Muscle layer of colon (tissue), 2 donors: ENCODE results near the gene PLXNA2.

Source experiments
- H3K27ac ChIP-seq: one replicate; pipeline ENCODE4 v1.7.0; 2013; ENCODE audit warnings: low read depth, mild to moderate bottlenecking, low read length, moderate library complexity
- H3K27me3 ChIP-seq, 2 donors: one replicate each; pipeline ENCODE4 v1.7.0; 2013; ENCODE audit warnings: low read length in 2 of 2, mild to moderate bottlenecking in 2 of 2; ENCODE audit not compliant: insufficient read depth in 2 of 2, control insufficient read depth in 1 of 2
- H3K36me3 ChIP-seq: one replicate; pipeline ENCODE4 v1.7.0; 2013; ENCODE audit warnings: mild to moderate bottlenecking, low read length; ENCODE audit not compliant: insufficient read depth
- H3K4me1 ChIP-seq: one replicate; pipeline ENCODE4 v1.7.0; 2013; ENCODE audit warnings: mild to moderate bottlenecking, low read length; ENCODE audit not compliant: insufficient read depth
- H3K4me3 ChIP-seq, 2 donors: one replicate each; pipeline ENCODE4 v1.7.0; 2013; ENCODE audit warnings: low read length in 2 of 2, low read depth in 1 of 2, mild to moderate bottlenecking in 1 of 2, moderate library complexity in 1 of 2
- H3K9ac ChIP-seq: one replicate; pipeline ENCODE4 v1.7.0; 2013; ENCODE audit warnings: low read length
- H3K9me3 ChIP-seq: one replicate; pipeline ENCODE4 v1.7.0; 2013; ENCODE audit warnings: mild to moderate bottlenecking, low read length
- donor health status: abdominal sarcoma.
- donor health status: Adenocarcinoma of cecum.

PLXNA2 gene

DNA sequence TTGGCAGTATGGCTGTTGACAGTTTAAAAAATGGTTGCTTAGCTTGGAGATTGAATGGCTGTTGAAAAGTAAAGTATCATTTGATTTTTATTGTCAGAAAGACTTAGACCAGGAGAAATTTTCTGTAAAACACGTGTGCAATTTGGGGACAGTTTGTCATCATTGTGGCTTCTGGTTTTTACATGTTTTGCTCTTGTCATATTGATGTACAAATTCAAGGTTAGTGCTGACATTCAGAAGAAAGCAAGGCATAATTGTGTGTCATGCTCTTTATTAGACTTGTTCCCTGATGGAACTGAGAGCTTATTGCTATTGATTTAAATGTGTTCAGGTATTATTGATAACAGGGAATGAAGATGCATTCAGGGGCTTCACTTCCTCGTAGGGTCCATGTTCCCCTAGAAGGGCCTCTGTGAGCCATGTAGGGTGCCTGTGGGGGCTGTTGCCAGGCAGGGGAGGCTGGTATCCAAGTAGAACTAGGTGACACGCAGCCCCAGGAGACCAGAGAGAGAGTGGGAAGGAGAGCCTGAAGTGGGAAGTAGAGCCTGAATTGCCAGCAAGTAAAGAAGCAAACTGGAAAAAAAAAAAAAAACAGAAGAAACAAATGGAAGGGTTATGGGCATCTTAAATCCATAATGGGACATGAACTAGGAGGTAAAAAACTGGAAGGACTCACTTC, 32.7 kb upstream of the PLXNA2 start:
- no peaks in the 10 kb centered on the region for H3K36me3 ChIP-seq
- H3K4me1 ChIP-seq = no peaks in the 10 kb centered on the region
- H3K27me3 ChIP-seq = no peaks in the 10 kb centered on the region
- no peak overlapping the region for H3K9ac ChIP-seq
- H3K9me3 ChIP-seq = no peaks in the 10 kb centered on the region
- H3K27ac ChIP-seq = no peak overlapping the region
- H3K4me3 ChIP-seq = no peak overlapping the region

- Histone ChIP-seq H3K27ac (no peak overlapping the region), H3K9me3 (no peaks in the 10 kb centered on the region), H3K4me3 (no peak overlapping the region), H3K27me3 (no peaks in the 10 kb centered on the region), H3K4me1 (no peaks in the 10 kb centered on the region), H3K9ac (no peak overlapping the region), H3K36me3 (no peaks in the 10 kb centered on the region)
Measured at GRCh38 chr1:208275083-208275482, 30.9 kb upstream of the PLXNA2 start.

DNA sequence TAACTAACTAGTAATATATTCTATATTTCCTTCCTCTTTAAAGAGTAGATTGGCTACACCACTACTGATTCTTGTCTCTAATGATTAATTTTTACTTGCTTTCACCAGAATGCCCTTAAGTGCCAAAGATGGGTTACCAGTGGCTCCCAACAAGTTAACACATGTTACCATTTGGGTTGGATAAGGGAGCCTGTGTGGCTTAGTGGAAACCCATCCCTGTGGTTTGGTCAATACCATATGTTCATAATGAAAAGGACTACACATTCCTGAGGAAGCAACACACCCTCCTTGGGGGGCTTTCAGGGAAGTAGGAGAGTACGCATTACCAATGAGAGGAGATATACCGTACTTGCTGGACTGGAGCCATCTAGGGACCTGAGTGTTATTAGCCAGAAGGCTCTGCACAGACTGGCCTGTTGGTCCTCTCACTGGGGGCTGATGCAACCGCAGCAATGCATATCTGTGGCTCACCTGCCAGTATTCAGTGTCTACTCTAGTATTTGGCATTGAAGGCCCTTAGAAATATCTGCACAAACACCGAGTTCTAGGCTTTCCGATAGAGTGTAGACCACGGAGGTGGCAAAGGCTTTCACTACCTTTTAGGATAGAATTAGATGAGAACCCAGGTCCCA, 29.3 kb upstream of the PLXNA2 start:
- Histone ChIP-seq H3K27ac (no peak overlapping the region), H3K9ac (no peak overlapping the region), H3K9me3 (no peaks in the 10 kb centered on the region), H3K4me1 (peaks cover 9% of the 10 kb centered on the region), H3K27me3 (peaks cover 0 to 6% of the 10 kb centered on the region in 2 donors), H3K36me3 (no peaks in the 10 kb centered on the region), H3K4me3 (no peak overlapping the region)

DNA sequence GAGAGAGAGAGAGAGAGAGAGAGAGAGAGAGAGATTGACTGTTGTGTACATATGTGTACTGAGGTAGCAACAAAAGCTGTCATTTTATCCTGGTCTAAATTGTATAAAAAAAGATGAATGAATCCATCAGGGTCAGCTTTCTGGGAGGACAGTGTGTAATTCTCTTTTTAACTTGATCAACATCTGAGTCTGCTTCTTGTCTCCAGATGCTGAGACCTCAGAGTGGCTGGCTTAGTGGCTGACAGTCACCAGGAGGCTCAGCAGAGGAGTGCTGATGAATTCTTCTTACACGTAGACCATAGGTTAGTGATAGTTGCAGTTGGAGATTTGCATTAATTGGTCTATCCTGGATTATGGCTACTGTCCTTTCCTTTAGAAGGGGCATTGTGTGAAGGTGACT, 28.5 kb upstream of the PLXNA2 start:
- H3K9ac ChIP-seq = no peak overlapping the region

DNA sequence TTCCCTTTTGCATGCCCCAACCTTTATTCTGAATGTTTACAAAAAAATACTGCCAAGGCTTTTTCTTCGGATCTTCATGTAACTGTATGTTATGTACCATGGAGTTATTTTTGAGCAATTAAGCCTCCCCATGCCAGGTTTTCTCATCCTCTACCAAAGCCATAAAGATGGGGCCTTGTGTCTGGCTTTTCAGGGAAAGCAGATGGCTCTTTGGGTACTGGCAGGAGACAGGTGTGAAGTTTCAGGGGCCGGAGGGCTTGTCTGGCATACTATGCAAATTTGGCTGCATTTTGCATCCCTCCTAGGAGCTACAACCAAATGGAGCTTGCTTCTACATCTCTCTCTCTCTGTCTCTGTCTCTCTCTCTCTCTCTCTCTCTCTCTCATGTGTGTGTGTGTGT, 28.1 kb upstream of the PLXNA2 start:
- no peak overlapping the region for H3K9ac ChIP-seq
- no peaks in the 10 kb centered on the region for H3K9me3 ChIP-seq
- H3K27me3 ChIP-seq = peaks cover 0 to 7% of the 10 kb centered on the region in 2 donors
- H3K4me3 ChIP-seq = no peak overlapping the region
- H3K4me1 ChIP-seq = peaks cover 9% of the 10 kb centered on the region
- H3K36me3 ChIP-seq = no peaks in the 10 kb centered on the region
- no peak overlapping the region for H3K27ac ChIP-seq

More for the DNA sequence above, 28.5 kb upstream of the PLXNA2 start:
- Histone ChIP-seq H3K4me3 (no peak overlapping the region), H3K9me3 (no peaks in the 10 kb centered on the region), H3K27ac (no peak overlapping the region), H3K27me3 (peaks cover 0 to 7% of the 10 kb centered on the region in 2 donors), H3K36me3 (no peaks in the 10 kb centered on the region), H3K4me1 (peaks cover 9% of the 10 kb centered on the region)

GRCh38 chr1:208271236-208271635, 27.1 kb upstream of the PLXNA2 start:
- H3K9me3 ChIP-seq = no peaks in the 10 kb centered on the region
- no peak overlapping the region for H3K4me3 ChIP-seq
- H3K4me1 ChIP-seq = peaks cover 9% of the 10 kb centered on the region
- no peak overlapping the region for H3K9ac ChIP-seq
- H3K27me3 ChIP-seq = peaks cover 0 to 7% of the 10 kb centered on the region in 2 donors
- H3K36me3 ChIP-seq = no peaks in the 10 kb centered on the region
- H3K27ac ChIP-seq = no peak overlapping the region

DNA sequence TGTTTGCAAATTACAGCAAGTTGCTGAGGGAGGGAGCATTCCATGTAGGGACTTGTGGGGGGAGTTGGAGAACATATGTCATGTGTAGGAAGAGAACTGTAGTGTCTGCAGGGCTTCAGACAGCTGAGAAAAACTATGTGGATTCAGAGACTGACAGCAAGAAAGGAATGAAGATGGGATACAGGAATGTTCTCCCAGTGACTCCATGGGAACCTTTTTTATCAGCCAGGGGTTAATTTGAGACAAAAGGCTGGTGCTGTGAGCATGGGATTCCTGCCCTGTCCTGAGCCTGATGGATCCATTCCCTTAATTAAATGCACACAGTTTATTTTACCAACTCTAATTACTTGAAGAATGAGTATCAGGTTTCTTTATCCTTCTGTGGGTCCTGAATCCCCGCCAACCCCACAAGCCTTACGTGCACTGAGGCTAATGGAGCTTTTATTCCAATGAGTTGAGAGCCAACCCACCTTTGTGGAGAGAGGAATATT, 26.5 kb upstream of the PLXNA2 start:
- Histone ChIP-seq H3K27ac (no peak overlapping the region), H3K27me3 (peaks cover 0 to 7% of the 10 kb centered on the region in 2 donors), H3K4me1 (peaks cover 9% of the 10 kb centered on the region), H3K9ac (no peak overlapping the region), H3K9me3 (no peaks in the 10 kb centered on the region), H3K36me3 (no peaks in the 10 kb centered on the region), H3K4me3 (no peak overlapping the region)

- no peaks in the 10 kb centered on the region for H3K9me3 ChIP-seq
- H3K4me3 ChIP-seq = no peak overlapping the region
- no peaks in the 10 kb centered on the region for H3K36me3 ChIP-seq
- H3K27me3 ChIP-seq = peaks cover 0 to 7% of the 10 kb centered on the region in 2 donors
- no peak overlapping the region for H3K27ac ChIP-seq
- H3K4me1 ChIP-seq = peaks cover 9% of the 10 kb centered on the region
- H3K9ac ChIP-seq = no peak overlapping the region
Measured at GRCh38 chr1:208269338-208269666, 25.1 kb upstream of the PLXNA2 start.

GRCh38 chr1:208268541-208269337, 24.6 kb upstream of the PLXNA2 start:
- H3K27ac ChIP-seq = no peak overlapping the region
- no peak overlapping the region for H3K9ac ChIP-seq
- no peaks in the 10 kb centered on the region for H3K36me3 ChIP-seq
- H3K27me3 ChIP-seq = peaks cover 0 to 7% of the 10 kb centered on the region in 2 donors
- H3K4me3 ChIP-seq = no peak overlapping the region
- H3K9me3 ChIP-seq = no peaks in the 10 kb centered on the region
- H3K4me1 ChIP-seq = peaks cover 9% of the 10 kb centered on the region

GRCh38 chr1:208265525-208265924, 21.3 kb upstream of the PLXNA2 start:
- H3K27ac ChIP-seq = no peak overlapping the region
- H3K9ac ChIP-seq = no peak overlapping the region
- no peak overlapping the region for H3K4me3 ChIP-seq
- H3K9me3 ChIP-seq = no peaks in the 10 kb centered on the region
- no peaks in the 10 kb centered on the region for H3K36me3 ChIP-seq
- H3K27me3 ChIP-seq = peaks cover 0 to 7% of the 10 kb centered on the region in 2 donors
- peaks cover 9% of the 10 kb centered on the region for H3K4me1 ChIP-seq

- peaks cover 0 to 7% of the 10 kb centered on the region in 2 donors for H3K27me3 ChIP-seq
- no peaks in the 10 kb centered on the region for H3K9me3 ChIP-seq
- no peak overlapping the region for H3K4me3 ChIP-seq
- no peak overlapping the region for H3K27ac ChIP-seq
- no peaks in the 10 kb centered on the region for H3K36me3 ChIP-seq
- H3K9ac ChIP-seq = no peak overlapping the region
- H3K4me1 ChIP-seq = peaks cover 9% of the 10 kb centered on the region
Measured at GRCh38 chr1:208265122-208265469, 20.9 kb upstream of the PLXNA2 start.
